Right forelimb (tissue), 1 donor: Measurements from ENCODE around the gene NR6A1.

ENCODE experiments used
- DNase-seq: peaks from one replicate; pipeline ENCODE4 v3.0.0-alpha.2; 2018

Gene NR6A1

GRCh38 chr9:124555043-124555442, 216.1 kb downstream of the NR6A1 start:
- no peak for DNase-seq

GRCh38 chr9:124553738-124554137, 217.4 kb downstream of the NR6A1 start:
- no peak for DNase-seq

- no peak for DNase-seq
Observed at GRCh38 chr9:124552273-124552605, 218.9 kb downstream of the NR6A1 start.

DNA sequence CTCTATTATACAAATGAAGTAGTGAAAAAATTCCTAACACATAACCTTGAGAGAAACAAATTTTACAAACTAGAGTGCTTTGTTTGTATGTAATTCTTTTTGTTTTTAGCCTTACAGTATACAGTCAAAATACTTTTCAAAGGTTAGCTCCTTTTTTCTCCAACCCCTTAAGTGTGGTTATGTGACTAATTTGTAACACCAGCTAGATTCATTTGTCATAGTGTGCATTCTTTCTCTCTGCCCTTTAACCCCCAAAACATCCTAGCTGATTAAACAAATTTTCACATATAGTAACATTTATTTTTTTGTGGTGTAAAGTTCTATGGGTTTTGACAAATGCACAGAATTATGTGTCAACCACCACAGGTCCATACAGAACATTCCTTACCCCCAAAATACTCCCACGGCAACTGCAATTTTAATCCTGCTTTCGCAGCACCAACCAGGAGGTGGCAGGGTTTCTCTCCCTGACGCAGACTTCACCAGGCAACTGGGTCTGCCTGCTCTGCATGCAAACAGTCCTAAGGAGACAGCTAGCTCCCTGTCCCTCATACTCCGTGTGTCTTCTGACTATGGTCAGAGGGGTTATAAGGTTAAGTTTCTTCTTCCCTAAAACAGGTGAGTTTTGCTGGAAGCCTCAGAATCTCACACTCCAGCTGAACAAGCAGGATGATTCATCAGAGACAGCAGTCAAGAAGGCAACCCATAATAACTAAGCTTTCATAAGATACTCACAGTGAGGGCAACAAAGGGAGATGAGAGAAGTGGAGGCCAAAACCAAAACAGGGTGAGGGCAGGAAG, 219.4 kb downstream of the NR6A1 start:
- peak; percentile 54 for DNase-seq

DNA sequence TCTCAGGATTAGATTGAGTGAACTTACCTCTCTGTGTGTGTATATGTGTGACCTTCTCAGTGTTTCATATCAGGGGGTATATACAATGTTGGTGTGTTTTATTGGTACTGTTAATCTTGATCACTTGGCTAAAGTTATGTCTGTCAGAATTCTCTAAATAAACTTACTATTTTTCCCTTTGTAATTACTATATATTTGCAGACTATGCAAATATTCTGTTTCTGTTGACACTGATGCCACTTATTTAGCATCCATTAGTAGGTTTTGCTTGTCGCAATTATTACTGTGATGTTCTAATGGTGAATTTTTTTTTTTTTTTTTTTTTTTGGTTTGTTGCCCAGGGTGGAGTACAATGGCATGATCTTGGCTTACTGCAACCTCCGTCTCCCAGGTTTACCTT, 221.0 kb downstream of the NR6A1 start:
- no peak for DNase-seq

DNA sequence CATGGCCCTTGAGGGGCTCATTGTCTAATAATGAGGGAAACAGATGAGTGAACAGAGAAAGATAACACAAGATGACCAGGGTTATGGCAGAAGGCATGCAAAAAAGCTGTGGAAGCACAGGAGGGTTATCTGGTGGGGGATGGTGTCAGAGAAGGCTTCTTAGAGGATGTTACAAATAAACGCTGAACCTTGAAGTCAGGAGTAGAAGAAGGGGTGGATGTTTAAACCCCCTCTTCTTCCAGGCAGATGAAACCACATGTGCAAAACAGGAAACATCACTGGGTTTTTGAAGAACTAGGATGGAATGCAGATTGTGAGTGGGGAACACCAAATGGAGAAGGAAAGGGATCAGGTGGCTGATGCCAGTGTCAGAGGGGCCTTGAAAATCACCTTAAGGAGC, 222.1 kb downstream of the NR6A1 start:
- DNase-seq, result no peak

- DNase-seq, result no peak
Observed at GRCh38 chr9:124544535-124544934, 226.6 kb downstream of the NR6A1 start.

GRCh38 chr9:124541824-124542223, 229.3 kb downstream of the NR6A1 start:
- DNase-seq, result no peak

DNA sequence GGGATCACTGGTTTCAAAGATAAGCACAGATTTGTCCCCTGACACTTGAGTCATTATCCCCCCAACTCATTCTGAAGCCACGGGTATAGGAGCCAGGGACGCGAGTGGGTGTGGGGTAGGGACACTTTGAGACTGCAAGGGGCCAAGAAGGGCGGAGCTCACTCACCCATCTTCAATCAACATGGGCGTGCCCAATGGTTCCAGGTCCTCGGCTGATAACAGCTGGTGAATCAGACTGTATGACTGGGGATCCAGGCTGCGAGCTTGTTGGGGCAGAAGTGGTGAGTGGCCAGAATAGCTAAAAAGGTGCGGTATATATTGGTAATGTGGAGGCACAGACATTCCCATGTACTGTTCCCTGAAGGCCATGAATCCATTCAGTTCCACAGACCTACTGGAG, 233.2 kb downstream of the NR6A1 start:
- no peak for DNase-seq

DNA sequence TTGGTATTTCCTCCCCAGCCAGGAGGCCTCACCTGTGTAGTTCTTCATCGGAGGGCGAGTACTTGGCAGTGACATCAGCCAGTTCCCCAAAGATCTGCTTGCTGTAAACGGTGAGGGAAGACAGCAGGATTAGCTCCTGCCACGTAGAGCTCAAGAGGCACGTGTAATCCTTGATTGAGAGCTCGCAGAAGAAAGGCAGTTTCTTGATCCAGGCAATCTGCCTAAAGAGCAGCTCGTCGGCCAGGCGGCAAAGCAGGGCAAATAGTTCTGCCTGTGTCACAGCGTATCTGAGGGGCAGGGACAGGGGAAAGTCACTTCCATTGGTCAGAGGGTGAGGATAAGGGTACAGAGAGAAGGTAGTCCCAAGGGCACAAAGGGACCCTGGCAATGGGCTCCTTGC, 235.3 kb downstream of the NR6A1 start:
- no peak for DNase-seq

GRCh38 chr9:124532897-124533296, 238.2 kb downstream of the NR6A1 start:
- DNase-seq, result no peak

GRCh38 chr9:124531115-124531514, 240.0 kb downstream of the NR6A1 start:
- no peak for DNase-seq

- no peak for DNase-seq
Observed at GRCh38 chr9:124530246-124530645, 240.9 kb downstream of the NR6A1 start.

- DNase-seq, result no peak
Observed at GRCh38 chr9:124527781-124528180, 243.3 kb downstream of the NR6A1 start.

DNA sequence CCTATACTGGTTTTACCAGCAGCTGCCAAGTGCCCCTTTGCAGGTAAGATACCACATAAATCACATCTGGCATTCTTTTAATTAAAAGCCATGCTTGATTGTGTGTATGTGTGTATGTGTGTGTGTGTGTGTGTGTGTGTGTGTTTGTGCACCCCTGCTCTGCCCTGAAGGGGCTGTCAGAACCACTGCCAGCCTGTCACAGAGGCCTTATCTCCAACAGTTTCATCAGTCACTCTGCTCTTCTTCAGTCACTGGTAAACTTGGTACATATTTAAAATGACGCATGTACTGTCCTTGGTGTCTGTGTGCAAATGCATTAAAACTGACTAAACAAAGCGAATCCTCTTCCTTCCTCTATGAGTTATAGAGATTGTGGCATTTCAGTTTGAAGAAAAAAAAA, 244.9 kb downstream of the NR6A1 start:
- no peak for DNase-seq

DNA sequence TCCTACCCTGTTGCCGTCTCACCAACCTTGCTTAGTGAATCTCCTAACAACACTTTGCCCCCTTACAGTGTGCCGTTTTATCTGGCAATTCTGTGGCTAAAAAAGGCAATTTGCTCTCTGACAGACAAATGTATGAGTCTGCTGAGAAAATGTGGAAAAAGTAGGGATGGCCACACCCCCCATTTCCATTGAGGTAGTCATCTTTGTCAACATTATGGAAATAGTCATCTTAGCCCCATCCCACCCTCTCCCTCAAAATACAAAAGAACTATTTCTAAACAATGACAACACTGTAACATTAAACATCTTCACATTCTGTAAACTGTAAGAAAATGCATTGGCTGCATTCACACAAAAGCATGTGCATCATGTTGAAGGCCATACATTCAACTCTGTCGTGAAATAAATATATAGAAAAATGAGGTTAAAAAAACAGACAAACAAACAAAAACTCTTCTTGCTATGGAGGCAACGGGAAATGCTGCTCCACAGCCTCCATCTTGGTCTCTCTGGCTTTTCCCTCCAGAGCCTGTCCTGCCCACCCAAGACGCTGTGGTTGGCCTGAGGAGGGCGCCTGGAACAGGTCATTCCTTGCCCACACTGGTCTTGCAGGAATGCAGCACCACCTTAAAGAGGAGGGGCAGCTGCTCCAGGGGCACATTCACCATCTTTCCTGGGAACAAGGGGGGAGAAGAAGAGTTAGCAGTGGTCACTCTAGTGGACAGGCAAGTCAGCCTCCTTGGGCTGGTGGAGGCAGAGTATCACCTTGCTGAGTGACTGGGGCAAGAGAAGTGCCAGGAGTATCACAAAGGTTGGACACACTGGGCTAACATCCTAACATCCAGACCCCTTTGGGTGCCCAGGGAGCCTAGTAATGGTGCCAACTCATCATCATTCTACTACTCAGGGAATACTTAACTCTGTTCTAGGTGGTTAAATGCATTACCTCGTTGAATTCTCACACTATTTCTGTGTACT, 248.7 kb downstream of the NR6A1 start:
- no peak for DNase-seq

DNA sequence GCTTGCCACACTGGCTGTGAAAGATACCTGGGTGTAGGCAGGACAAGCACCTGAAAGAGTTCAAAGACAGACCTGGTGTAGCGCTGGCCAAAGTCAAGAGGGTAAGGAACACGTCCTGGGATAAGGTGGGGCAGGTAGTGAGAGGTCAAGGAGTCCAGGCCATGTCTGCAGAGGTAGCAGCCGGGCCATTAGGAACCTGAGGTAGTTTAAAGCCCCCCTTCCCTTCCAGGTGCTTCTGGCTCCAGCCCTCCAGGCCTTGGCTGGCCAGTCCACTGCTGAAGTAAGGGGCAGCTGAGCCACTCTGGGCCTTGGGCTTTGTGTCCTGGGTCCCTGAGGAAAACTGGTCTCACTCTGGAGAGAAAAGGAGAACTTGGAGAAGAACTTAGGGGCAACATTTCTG, 250.0 kb downstream of the NR6A1 start:
- DNase-seq, result no peak

DNA sequence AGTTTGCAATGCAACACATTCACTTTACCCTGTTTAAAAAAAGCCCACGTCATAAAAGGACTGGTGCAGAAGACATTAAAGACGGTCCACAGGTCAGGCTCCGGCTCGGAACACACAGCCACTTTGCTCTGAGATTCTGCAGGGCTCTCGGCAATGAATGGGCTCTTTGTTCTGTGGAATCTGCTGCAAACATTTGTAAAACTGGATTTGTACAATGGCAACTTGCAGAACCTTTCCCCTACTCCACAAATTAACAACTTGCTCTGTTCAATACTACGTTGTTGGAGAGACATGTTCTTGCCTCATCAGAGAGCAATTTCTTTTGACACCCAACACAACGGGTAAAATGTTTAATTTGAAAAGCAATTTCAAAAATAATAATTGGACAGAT, 250.9 kb downstream of the NR6A1 start:
- no peak for DNase-seq

- DNase-seq, result no peak
Observed at GRCh38 chr9:124518116-124518515, 253.0 kb downstream of the NR6A1 start.

- no peak for DNase-seq
Observed at GRCh38 chr9:124517600-124517999, 253.5 kb downstream of the NR6A1 start.

GRCh38 chr9:124514874-124515273, 256.2 kb downstream of the NR6A1 start:
- DNase-seq, result no peak

DNA sequence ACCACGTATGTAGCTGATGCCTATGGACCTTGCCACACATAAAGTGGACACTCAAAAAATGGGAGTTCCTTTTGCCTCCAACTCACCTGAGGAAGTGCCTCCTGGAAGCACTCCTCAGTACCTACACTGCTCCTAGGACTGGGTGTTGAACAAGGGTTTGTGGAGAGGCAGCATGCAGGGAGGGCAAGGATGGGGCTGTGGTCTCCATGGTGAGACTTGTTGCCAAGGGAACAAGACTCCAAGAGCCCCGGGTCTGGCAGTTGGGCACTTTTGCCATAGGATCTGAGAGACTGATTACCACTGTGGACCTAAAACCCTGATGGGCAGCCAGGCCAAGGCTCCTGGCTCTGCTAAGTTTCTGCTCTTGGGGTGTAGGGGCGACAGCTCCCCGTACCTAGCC, 257.0 kb downstream of the NR6A1 start:
- no peak for DNase-seq

GRCh38 chr9:124513376-124513994, 257.6 kb downstream of the NR6A1 start:
- no peak for DNase-seq

DNA sequence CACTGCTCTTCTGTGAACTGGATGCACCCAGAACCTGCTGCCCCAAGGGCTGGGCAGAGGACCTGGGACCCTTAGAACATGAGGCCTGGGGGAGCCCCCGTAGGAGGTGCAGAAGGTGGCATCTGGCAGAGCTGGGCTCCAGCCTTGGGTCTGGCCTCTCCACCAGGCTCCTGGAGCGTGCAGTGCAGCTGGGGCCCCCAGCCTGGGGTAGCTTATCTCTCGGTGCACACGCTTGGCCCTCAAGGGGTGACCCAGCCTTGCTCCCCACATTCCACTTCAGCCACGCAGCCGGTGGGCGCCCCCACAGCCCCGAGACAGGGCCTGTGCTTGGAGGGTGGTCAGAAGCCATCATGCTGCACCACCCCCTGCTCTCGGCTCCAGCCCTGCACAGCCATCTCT, 258.3 kb downstream of the NR6A1 start:
- no peak for DNase-seq
